GM18519 (cell line): ENCODE measurements around the gene PRDM15.

Experiments
- ATAC-seq: cut with Tn5 transposase; IDR thresholded peaks from one replicate; pipeline ENCODE4 v1.9.1; 2021; ENCODE audit warnings: mild to moderate bottlenecking, moderate library complexity; ENCODE audit not compliant: unreplicated experiment, low FRiP score

PRDM15 gene

GRCh38 chr21:41830145-41830707, 48.9 kb downstream of the PRDM15 start:
- no peak for ATAC-seq

GRCh38 chr21:41828884-41829360, 50.2 kb downstream of the PRDM15 start:
- no peak for ATAC-seq

- no peak for ATAC-seq
Observed at GRCh38 chr21:41827951-41828883, 50.9 kb downstream of the PRDM15 start.

- ATAC-seq, result no peak
Observed at GRCh38 chr21:41825881-41826280, 53.3 kb downstream of the PRDM15 start.

- no peak for ATAC-seq
Observed at GRCh38 chr21:41825216-41825615, 53.9 kb downstream of the PRDM15 start.

GRCh38 chr21:41824466-41825207, 54.5 kb downstream of the PRDM15 start:
- no peak for ATAC-seq

- no peak for ATAC-seq
Observed at GRCh38 chr21:41823906-41824305, 55.2 kb downstream of the PRDM15 start.

- no peak for ATAC-seq
Observed at GRCh38 chr21:41823166-41823565, 56.0 kb downstream of the PRDM15 start.

- ATAC-seq, result no peak
Observed at GRCh38 chr21:41821756-41822431, 57.2 kb downstream of the PRDM15 start.

GRCh38 chr21:41821081-41821755, 57.9 kb downstream of the PRDM15 start:
- ATAC-seq, result no peak

- no peak for ATAC-seq
Observed at GRCh38 chr21:41820384-41821080, 58.6 kb downstream of the PRDM15 start.

GRCh38 chr21:41819856-41820281, 59.3 kb downstream of the PRDM15 start:
- no peak for ATAC-seq

GRCh38 chr21:41819236-41819855, 59.8 kb downstream of the PRDM15 start:
- ATAC-seq, result no peak

GRCh38 chr21:41817877-41818855, 61.0 kb downstream of the PRDM15 start:
- ATAC-seq, result no peak

GRCh38 chr21:41817228-41817627, 61.9 kb downstream of the PRDM15 start:
- no peak for ATAC-seq

GRCh38 chr21:41816583-41817165, 62.5 kb downstream of the PRDM15 start:
- no peak for ATAC-seq
